Measurements from ENCODE around the gene PCDHA4.

PCDHA4 gene

DNA sequence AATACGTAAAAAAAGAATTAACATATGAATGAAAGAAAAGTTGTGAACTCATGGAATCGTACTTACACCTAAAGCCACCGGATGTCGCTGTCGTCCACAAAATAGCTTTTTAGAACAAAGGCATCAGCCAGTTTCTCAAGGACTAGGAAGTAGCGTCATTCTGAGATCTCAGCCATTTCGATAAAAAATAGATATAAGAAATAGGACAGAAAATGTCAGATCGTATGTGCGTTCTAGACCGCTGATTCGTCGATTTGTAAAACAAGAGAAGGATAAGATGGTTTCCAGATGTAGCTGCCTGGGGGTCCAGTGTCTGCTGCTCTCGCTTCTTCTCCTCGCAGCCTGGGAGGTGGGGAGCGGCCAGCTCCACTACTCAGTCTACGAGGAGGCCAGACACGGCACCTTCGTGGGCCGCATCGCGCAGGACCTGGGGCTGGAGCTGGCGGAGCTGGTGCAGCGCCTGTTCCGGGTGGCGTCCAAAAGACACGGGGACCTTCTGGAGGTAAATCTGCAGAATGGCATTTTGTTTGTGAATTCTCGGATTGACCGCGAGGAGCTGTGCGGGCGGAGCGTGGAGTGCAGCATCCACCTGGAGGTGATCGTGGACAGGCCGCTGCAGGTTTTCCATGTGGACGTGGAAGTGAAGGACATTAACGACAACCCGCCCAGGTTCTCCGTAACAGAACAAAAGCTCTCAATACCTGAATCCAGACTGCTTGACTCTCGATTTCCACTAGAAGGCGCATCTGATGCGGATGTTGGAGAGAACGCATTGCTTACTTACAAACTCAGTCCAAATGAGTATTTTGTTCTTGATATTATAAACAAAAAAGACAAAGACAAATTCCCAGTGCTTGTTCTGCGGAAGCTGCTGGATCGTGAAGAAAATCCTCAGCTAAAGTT is 49.2 kb downstream of the PCDHA4 start, which contains the start of gene PCDHA10:
Gene PCDHA10, plus strand, starts transcription at position 126 of the 903 bp plus-strand sequence. Its CDS starts 152 bp downstream, at position 278.
- no peak for DNase-seq (ENCODE audit: low read depth in 1 of 2, low spot score in 1 of 2)

DNA sequence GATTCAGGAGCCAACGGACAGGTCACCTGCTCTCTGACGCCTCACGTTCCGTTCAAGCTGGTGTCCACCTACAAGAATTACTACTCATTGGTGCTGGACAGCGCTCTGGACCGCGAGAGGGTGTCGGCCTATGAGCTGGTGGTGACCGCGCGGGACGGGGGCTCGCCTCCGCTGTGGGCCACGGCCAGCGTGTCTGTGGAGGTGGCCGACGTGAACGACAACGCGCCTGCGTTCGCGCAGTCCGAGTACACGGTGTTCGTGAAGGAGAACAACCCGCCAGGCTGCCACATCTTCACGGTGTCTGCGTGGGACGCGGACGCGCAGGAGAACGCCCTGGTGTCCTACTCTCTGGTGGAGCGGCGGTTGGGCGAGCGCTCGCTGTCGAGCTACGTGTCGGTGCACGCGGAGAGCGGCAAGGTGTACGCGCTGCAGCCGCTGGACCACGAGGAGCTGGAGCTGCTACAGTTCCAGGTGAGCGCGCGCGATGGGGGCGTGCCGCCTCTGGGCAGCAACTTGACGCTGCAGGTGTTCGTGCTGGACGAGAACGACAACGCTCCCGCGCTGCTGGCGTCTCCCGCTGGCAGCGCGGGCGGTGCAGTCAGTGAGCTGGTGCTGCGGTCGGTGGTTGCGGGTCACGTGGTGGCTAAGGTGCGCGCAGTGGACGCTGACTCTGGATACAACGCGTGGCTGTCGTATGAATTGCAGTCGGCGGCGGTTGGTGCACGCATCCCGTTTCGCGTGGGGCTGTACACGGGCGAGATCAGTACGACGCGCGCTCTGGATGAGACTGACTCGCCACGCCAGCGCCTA is 50.5 kb downstream of the PCDHA4 start:
- no peak for DNase-seq (ENCODE audit: low read depth in 1 of 2, low spot score in 1 of 2)

DNA sequence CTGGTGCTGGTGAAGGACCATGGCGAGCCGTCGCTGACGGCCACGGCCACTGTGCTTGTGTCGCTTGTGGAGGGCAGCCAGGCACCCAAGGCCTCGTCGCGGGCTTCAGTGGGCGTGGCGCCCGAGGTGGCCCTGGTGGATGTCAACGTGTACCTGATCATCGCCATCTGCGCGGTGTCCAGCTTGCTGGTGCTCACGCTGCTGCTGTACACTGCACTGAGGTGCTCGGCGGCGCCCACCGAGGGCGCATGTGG is 51.0 kb downstream of the PCDHA4 start:
- no peak for DNase-seq (ENCODE audit: low read depth in 1 of 2, low spot score in 1 of 2)

DNA sequence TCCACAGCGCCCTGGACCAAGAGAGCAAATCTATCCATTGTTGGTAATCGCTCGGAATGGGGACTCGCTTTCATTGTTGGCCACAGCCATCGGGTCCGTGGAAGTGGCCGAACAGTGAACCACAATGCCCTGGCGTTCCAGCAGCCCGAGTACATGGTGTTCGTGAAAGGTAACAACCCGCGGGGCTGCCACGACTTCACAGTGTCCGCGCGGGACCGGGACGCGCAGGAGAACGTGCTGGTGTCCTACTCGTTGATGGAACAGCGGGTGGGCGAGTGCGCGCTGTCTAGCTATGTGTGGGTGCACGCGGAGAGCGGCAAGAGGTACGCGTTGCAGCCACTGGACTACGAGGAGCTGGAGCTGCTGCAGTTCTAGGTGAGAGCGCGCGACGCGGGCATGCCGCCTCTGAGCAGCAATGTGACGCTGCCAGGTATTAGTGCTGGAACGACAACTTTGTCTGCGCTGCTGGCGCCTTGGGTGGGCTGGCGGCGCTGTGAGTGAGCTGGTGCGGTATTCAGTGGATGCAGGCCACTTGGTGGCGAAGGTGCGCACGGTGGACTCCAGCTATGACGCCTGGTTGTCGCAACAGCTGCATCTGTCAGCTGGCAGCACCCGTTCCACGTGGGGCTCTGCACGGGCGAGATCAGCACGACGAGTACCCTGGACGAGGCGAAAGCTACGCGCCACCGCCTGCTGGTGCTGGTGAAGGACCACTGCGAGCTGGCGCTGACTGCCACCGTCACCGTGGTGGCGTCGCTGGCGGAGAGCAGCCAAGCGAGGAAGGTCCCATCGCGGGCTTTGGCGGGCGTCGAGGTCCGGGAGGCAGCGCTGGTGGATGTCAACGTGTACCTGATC is 55.8 kb downstream of the PCDHA4 start:
- DNase-seq (ENCODE audit: low read depth in 1 of 2, low spot score in 1 of 2) = no peak
